HEK293T (cell line): Measurements from ENCODE around the gene HELZ.
"Not testable (repeated sequence)": the region's sequence is repeated elsewhere in the genome, so short reads cannot be mapped to it uniquely, and the experiment has no call there.

ENCODE experiments used
- CTCF ChIA-PET: fragments of 350-600 bp; formaldehyde crosslinking; extraction: SDS; loops from one replicate; lab custom pipeline; 2021; ENCODE audit warnings: antibody characterized with exemption, inconsistent platforms; lab: Yijun Ruan, JAX
- POLR2A ChIA-PET: fragments of 350-600 bp; formaldehyde crosslinking; extraction: SDS; loops from one replicate; lab custom pipeline; 2020; ENCODE audit warnings: antibody characterized with exemption, inconsistent platforms; lab: Yijun Ruan, JAX
- DNase-seq: peaks from one replicate; pipeline ENCODE4 v3.0.0; 2012; ENCODE audit warnings: mixed read lengths; ENCODE audit errors: extremely low spot score
- ARNT ChIP-seq: fragments of 450-650 bp; IDR thresholded peaks from 2 replicates; pipeline ENCODE4 v1.6.1; 2017; ENCODE audit warnings: mild to moderate bottlenecking
- BHLHE40 ChIP-seq: fragments of 450-650 bp; IDR thresholded peaks from 2 replicates; pipeline ENCODE4 v1.6.1; 2016; ENCODE audit warnings: mild to moderate bottlenecking, moderate library complexity, borderline replicate concordance
- CTBP1 ChIP-seq: fragments of 450-650 bp; IDR thresholded peaks from 2 replicates; pipeline ENCODE4 v1.6.1; 2016; ENCODE audit warnings: borderline replicate concordance
- ELF4 ChIP-seq: fragments of 450-650 bp; IDR thresholded peaks from 2 replicates; pipeline ENCODE4 v1.6.1; 2017; ENCODE audit warnings: antibody characterized with exemption
- FOXA1 ChIP-seq: fragments of 450-650 bp; IDR thresholded peaks from 2 replicates; pipeline ENCODE4 v1.6.1; 2016; ENCODE audit warnings: mild to moderate bottlenecking
- FOXK2 ChIP-seq: fragments of 450-650 bp; IDR thresholded peaks from 2 replicates; pipeline ENCODE4 v1.6.1; 2016; ENCODE audit warnings: mild to moderate bottlenecking
- FOXM1 ChIP-seq: fragments of 450-650 bp; IDR thresholded peaks from 2 replicates; pipeline ENCODE4 v1.6.1; 2017; ENCODE audit warnings: mild to moderate bottlenecking, borderline replicate concordance
- HDGF ChIP-seq: fragments of 450-650 bp; IDR thresholded peaks from 2 replicates; pipeline ENCODE4 v1.6.1; 2017; ENCODE audit warnings: antibody characterized with exemption, borderline replicate concordance
- L3MBTL2 ChIP-seq: fragments of 450-650 bp; conservative IDR thresholded peaks from 2 replicates; pipeline ENCODE4 v1.6.1; 2016; ENCODE audit warnings: mild to moderate bottlenecking
- LEF1 ChIP-seq: fragments of 450-650 bp; IDR thresholded peaks from 2 replicates; pipeline ENCODE4 v1.6.1; 2017; ENCODE audit warnings: mild to moderate bottlenecking, borderline replicate concordance
- NFRKB ChIP-seq: fragments of 450-650 bp; IDR thresholded peaks from 2 replicates; pipeline ENCODE4 v1.6.1; 2016; ENCODE audit warnings: mild to moderate bottlenecking, moderate library complexity
- PKNOX1 ChIP-seq: fragments of 450-650 bp; IDR thresholded peaks from 2 replicates; pipeline ENCODE4 v1.6.1; 2016
- SP1 ChIP-seq: fragments of 450-650 bp; IDR thresholded peaks from 2 replicates; pipeline ENCODE4 v1.6.1; 2017
- SUZ12 ChIP-seq: fragments of 450-650 bp; IDR thresholded peaks from 2 replicates; pipeline ENCODE4 v1.6.1; 2016; ENCODE audit warnings: mild to moderate bottlenecking
- TARDBP ChIP-seq: fragments of 450-650 bp; IDR thresholded peaks from 2 replicates; pipeline ENCODE4 v1.6.1; 2016
- ZNF384 ChIP-seq: fragments of 450-650 bp; IDR thresholded peaks from 2 replicates; pipeline ENCODE4 v1.6.1; 2016

The HELZ gene

DNA sequence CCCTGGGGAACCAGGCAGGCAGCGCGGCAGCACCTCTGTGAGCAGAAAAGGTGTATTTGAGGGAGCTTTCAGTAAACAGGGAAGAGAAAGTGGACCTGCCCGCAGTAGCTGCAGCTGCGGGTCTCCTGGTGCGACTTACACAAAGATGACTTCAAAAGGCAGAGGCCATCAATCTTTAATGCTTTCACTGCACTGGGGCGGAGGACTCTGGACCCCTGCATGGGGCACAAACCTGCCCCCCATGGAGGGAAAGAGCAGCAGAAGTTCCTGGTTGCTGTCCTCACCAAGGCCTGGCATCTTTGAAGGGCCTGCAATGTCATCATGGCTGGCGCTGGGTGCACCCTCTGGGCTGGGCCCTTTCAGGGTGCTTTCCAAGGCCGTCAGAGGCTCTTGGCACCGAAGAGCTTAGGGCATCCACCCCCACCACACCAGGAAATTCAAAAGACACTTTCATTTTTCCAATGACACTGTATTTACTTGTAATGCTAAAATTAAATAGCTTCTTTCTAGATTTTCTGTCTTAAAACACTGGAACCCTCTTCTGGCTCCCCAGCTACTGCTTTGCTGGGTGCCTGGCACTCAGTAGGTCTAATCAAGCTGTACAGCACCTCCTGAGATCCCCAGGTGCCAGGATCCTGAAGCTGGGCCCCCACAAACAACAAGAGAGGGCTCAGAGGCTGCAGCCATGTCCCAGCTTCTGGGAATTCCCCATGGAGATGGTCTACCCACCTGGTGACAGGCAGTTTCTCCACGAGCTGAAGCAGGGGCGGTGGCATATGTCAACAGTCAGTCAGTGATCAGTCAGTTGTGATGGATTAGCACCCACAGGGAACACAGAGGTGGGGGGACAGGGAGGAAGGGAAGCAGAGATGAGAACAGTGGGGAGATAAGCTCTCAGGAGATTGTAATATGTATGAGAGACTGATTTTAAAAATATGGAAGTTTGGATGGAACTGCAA is 202.8 kb downstream of the HELZ start:
- CTCF ChIA-PET, result interaction anchor here (0.6 kb wide), 1 partner anchor 22 kb away, joined by 3 read pairs; no protein-coding TSS in a partner anchor
- DNase-seq, result no peak
- no peak for TF ChIP-seq BHLHE40
- TF ChIP-seq ELF4, result no peak
- TF ChIP-seq NFRKB, result no peak
- TF ChIP-seq FOXM1, result no peak
- TF ChIP-seq FOXA1, result no peak
- no peak for TF ChIP-seq CTBP1
- TF ChIP-seq ZNF384, result no peak
- no peak for TF ChIP-seq TARDBP
- no peak for TF ChIP-seq FOXK2
- TF ChIP-seq PKNOX1, result no peak
- no peak for TF ChIP-seq L3MBTL2
- TF ChIP-seq SUZ12, result no peak
- POLR2A ChIA-PET, result no interaction called here

DNA sequence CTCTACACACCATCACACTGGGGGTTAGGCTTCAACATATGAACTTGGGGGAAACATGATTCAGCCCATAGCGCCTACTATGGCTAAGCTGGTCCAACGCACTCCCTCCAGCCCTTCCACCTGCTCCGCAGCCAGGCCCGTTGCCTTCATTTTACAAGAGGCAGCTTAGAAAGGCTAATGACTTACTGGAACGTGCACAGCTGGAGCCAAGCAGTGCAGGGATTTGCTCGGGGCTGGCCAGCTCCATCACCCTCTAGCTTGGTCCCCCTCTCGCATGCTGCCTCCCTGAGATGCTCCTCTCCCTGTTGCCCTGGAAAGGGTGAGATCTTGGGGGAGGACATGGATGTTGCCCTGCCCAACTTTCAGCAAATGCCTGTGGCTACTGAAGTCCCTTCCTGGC is 203.5 kb downstream of the HELZ start:
- no peak for DNase-seq
- ChIA-PET POLR2A (no interaction called here), CTCF (interaction anchor here (0.6 kb wide), 1 partner anchor 23 kb away, joined by 3 read pairs; no protein-coding TSS in a partner anchor)
- TF ChIP-seq FOXM1 (no peak), NFRKB (no peak), LEF1 (no peak), ELF4 (no peak), FOXA1 (no peak), BHLHE40 (no peak), SP1 (no peak), PKNOX1 (no peak), ZNF384 (no peak)

DNA sequence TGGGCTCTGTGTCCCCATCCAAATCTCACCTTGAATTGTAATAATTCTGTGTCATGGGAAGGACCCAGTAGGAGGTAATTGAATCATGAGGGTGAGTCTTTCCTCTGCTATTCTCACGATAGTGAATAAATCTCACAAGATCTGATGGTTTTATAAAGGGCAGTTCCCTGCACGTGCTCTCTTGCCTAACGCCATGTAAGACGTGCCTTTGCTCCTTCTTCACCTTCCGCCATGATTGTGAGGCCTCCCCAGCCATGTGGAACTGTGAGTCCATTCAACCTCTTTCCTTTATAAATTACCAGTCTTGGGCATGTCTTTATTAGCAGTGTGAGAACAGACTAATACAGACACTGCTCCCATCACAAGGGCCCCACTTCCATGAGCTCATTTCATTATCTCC is 203.9 kb downstream of the HELZ start:
- DNase-seq, CTCF ChIA-PET, POLR2A ChIA-PET: not testable (repeated sequence)

- ChIA-PET POLR2A (no interaction called here), CTCF (no interaction called here)
- no peak for TF ChIP-seq CTBP1
- no peak for TF ChIP-seq FOXK2
- DNase-seq, result no peak
Measured at GRCh38 chr17:67040652-67041051, 204.3 kb downstream of the HELZ start.

- ChIA-PET CTCF (no interaction called here), POLR2A (no interaction called here)
- DNase-seq, result no peak
- no peak for TF ChIP-seq TARDBP
- TF ChIP-seq ELF4, result no peak
- no peak for TF ChIP-seq ARNT
- no peak for TF ChIP-seq SP1
- no peak for TF ChIP-seq FOXA1
- TF ChIP-seq BHLHE40, result no peak
- no peak for TF ChIP-seq ZNF384
- no peak for TF ChIP-seq FOXM1
- no peak for TF ChIP-seq NFRKB
- no peak for TF ChIP-seq PKNOX1
- TF ChIP-seq CTBP1, result no peak
- no peak for TF ChIP-seq HDGF
Measured at GRCh38 chr17:67038861-67039365, 206.1 kb downstream of the HELZ start.

GRCh38 chr17:67035131-67036083 is 209.6 kb downstream of the HELZ start:
- POLR2A ChIA-PET, result no interaction called here
- CTCF ChIA-PET, result no interaction called here
- no peak for TF ChIP-seq PKNOX1
- TF ChIP-seq ELF4, result no peak
- TF ChIP-seq SP1, result no peak
- TF ChIP-seq CTBP1, result no peak
- TF ChIP-seq ARNT, result no peak
- no peak for TF ChIP-seq FOXA1
- TF ChIP-seq FOXK2, result no peak
- no peak for TF ChIP-seq TARDBP
- no peak for TF ChIP-seq ZNF384
- no peak for TF ChIP-seq FOXM1
- TF ChIP-seq BHLHE40, result no peak
- TF ChIP-seq L3MBTL2, result no peak
- TF ChIP-seq LEF1, result no peak
- no peak for TF ChIP-seq HDGF
- no peak for TF ChIP-seq NFRKB
- no peak for TF ChIP-seq SUZ12
- no peak for DNase-seq
